Measurements from ENCODE around the gene SERBP1.
"Not testable (repeated sequence)": the region's sequence is repeated elsewhere in the genome, so short reads cannot be mapped to it uniquely, and the experiment has no call there.

Gene SERBP1

GRCh38 chr1:67458663-67459062, 28.5 kb upstream of the SERBP1 start:
- no peak overlapping the region for H3K27ac ChIP-seq
- TF ChIP-seq CTCF (conservative IDR thresholded peaks at IDR 0.05) (no peak), ZFX (IDR thresholded peaks at IDR 0.05) (no peak)

GRCh38 chr1:67457247-67457646, 27.0 kb upstream of the SERBP1 start:
- no peak for TF ChIP-seq ZFX (IDR thresholded peaks at IDR 0.05)
- TF ChIP-seq CTCF (conservative IDR thresholded peaks at IDR 0.05) = no peak
- no peak overlapping the region for H3K27ac ChIP-seq

GRCh38 chr1:67451815-67452214, 21.6 kb upstream of the SERBP1 start:
- TF ChIP-seq ZFX (IDR thresholded peaks at IDR 0.05) = no peak
- TF ChIP-seq CTCF (conservative IDR thresholded peaks at IDR 0.05) = no peak

GRCh38 chr1:67451356-67451755, 21.2 kb upstream of the SERBP1 start:
- no peak for TF ChIP-seq CTCF (conservative IDR thresholded peaks at IDR 0.05)
- TF ChIP-seq ZFX (IDR thresholded peaks at IDR 0.05) = no peak
- H3K27ac ChIP-seq = no peak overlapping the region

More at GRCh38 chr1:67451815-67452214, 21.6 kb upstream of the SERBP1 start:
- H3K27ac ChIP-seq = no peak overlapping the region

- H3K27ac ChIP-seq = no peak overlapping the region
- TF ChIP-seq ZFX (IDR thresholded peaks at IDR 0.05) = no peak
- no peak for TF ChIP-seq CTCF (conservative IDR thresholded peaks at IDR 0.05)
Measured at GRCh38 chr1:67446893-67447292, 16.7 kb upstream of the SERBP1 start.

GRCh38 chr1:67446014-67446413, 15.8 kb upstream of the SERBP1 start:
- not testable (repeated sequence) for H3K27ac ChIP-seq

- TF ChIP-seq ZFX (IDR thresholded peaks at IDR 0.05) (no peak), CTCF (conservative IDR thresholded peaks at IDR 0.05) (no peak)
- no peak overlapping the region; the same call in 1 of the 2 replicates for H3K27ac ChIP-seq
Measured at GRCh38 chr1:67441739-67442281, 11.6 kb upstream of the SERBP1 start.

- H3K27ac ChIP-seq = no peak overlapping the region; the same call in 1 of the 2 replicates
- TF ChIP-seq CTCF (conservative IDR thresholded peaks at IDR 0.05) = no peak
- TF ChIP-seq ZFX (IDR thresholded peaks at IDR 0.05) = no peak
Measured at GRCh38 chr1:67441183-67441582, 11.0 kb upstream of the SERBP1 start.
